ENCODE results near the gene NBEAL1. TPM values are rescaled to one million over a fixed set of nuclear protein-coding genes. Genes with fewer than 3 reads are reported as not detected.
"Not testable (repeated sequence)": the region's sequence is repeated elsewhere in the genome, so short reads cannot be mapped to it uniquely, and the experiment has no call there.

The NBEAL1 gene
- total RNA-seq, 3 donors from 2014 or later = 55.0 to 107 (median 81.0) TPM

- Histone ChIP-seq H3K4me1 (ENCODE audit: low read depth) (no peaks in the 10 kb centered on the region), H3K36me3 (ENCODE audit: low read depth) (no peaks in the 10 kb centered on the region), H3K9me3 (no peaks in the 10 kb centered on the region), H3K4me3 (no peak overlapping the region)
- DNase-seq = no peak
- intact Hi-C loops (cut with DNase I, micrococcal nuclease) = no loop called here
- no peak for ATAC-seq
- TF ChIP-seq, protein P1, sequence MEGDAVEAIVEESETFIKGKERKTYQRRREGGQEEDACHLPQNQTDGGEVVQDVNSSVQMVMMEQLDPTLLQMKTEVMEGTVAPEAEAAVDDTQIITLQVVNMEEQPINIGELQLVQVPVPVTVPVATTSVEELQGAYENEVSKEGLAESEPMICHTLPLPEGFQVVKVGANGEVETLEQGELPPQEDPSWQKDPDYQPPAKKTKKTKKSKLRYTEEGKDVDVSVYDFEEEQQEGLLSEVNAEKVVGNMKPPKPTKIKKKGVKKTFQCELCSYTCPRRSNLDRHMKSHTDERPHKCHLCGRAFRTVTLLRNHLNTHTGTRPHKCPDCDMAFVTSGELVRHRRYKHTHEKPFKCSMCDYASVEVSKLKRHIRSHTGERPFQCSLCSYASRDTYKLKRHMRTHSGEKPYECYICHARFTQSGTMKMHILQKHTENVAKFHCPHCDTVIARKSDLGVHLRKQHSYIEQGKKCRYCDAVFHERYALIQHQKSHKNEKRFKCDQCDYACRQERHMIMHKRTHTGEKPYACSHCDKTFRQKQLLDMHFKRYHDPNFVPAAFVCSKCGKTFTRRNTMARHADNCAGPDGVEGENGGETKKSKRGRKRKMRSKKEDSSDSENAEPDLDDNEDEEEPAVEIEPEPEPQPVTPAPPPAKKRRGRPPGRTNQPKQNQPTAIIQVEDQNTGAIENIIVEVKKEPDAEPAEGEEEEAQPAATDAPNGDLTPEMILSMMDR (IDR thresholded peaks at IDR 0.05) = no peak
Measured at GRCh38 chr2:202989749-202990148, 24.9 kb upstream of the NBEAL1 start.

GRCh38 chr2:202990501-202990900 lies 24.2 kb upstream of the NBEAL1 start:
- intact Hi-C loops (cut with DNase I, micrococcal nuclease) = no loop called here
- Histone ChIP-seq H3K4me1 (ENCODE audit: low read depth) (no peaks in the 10 kb centered on the region), H3K9me3 (no peaks in the 10 kb centered on the region), H3K4me3 (no peak overlapping the region), H3K36me3 (ENCODE audit: low read depth) (no peaks in the 10 kb centered on the region)
- ATAC-seq (no peak), DNase-seq (no peak)
- TF ChIP-seq, protein P1 (IDR thresholded peaks at IDR 0.05) = no peak

DNA sequence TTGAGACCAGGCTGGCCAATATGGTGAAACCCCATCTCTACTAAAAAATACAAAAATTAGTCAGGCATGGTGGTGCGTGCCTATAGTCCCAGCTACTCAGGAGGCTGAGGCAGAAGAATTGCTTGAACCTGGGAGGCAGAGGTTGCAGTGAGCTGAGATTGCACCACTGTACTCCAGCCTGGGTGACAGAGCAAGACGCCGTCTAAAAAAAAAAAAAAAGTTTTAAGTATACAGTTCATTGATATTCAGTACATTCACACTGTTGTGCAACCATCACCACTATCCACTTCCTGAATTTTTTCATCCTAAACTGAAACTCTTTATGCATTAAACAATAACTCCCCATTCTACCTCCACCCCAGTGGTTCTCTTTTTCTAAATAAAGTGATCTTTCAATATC lies 17.6 kb upstream of the NBEAL1 start:
- DNase-seq; H3K36me3 ChIP-seq (ENCODE audit: low read depth); H3K4me1 ChIP-seq (ENCODE audit: low read depth); ATAC-seq; H3K9me3 ChIP-seq; intact Hi-C loops (cut with DNase I, micrococcal nuclease); H3K4me3 ChIP-seq: not testable (repeated sequence)

GRCh38 chr2:203002054-203002821 lies 12.4 kb upstream of the NBEAL1 start:
- Histone ChIP-seq H3K9me3 (no peaks in the 10 kb centered on the region), H3K4me3 (no peak overlapping the region), H3K4me1 (ENCODE audit: low read depth) (no peaks in the 10 kb centered on the region), H3K36me3 (ENCODE audit: low read depth) (no peaks in the 10 kb centered on the region)
- TF ChIP-seq, protein P1 (IDR thresholded peaks at IDR 0.05) = no peak
- peak; percentile 88 for ATAC-seq
- no peak for DNase-seq
- intact Hi-C loops (cut with DNase I, micrococcal nuclease) = no loop called here

GRCh38 chr2:203003716-203004115 lies 11.0 kb upstream of the NBEAL1 start:
- Histone ChIP-seq H3K36me3 (ENCODE audit: low read depth) (no peaks in the 10 kb centered on the region), H3K4me1 (ENCODE audit: low read depth) (no peaks in the 10 kb centered on the region), H3K4me3 (no peak overlapping the region), H3K9me3 (no peaks in the 10 kb centered on the region)
- TF ChIP-seq, protein P1 (IDR thresholded peaks at IDR 0.05) = no peak
- intact Hi-C loops (cut with DNase I, micrococcal nuclease) = no loop called here
- no peak for DNase-seq
- peak; percentile 82 for ATAC-seq

- no peaks in the 10 kb centered on the region for H3K9me3 ChIP-seq
- H3K4me3 ChIP-seq = no peak overlapping the region
- peaks cover 33% of the 10 kb centered on the region for H3K4me1 ChIP-seq (ENCODE audit: low read depth)
- H3K36me3 ChIP-seq (ENCODE audit: low read depth) = no peaks in the 10 kb centered on the region
- intact Hi-C loops (cut with DNase I, micrococcal nuclease) = no loop called here
- TF ChIP-seq, protein P1 (IDR thresholded peaks at IDR 0.05) = no peak
- DNase-seq (no peak), ATAC-seq (no peak)
Measured at GRCh38 chr2:203016716-203017115, 2.0 kb downstream of the NBEAL1 start.

All from mucosa of descending colon (tissue), 3 donors.